ENCODE data around the gene MRPL48. TPM values are rescaled to one million over a fixed set of nuclear protein-coding genes. Genes with fewer than 3 reads are reported as not detected.

Gene MRPL48
- total RNA-seq, 2 experiments from 2014 or later: 41.3 to 44.9 TPM

GRCh38 chr11:73859671-73860070 is 72.0 kb downstream of the MRPL48 start:
- no peak for DNase-seq
- ChIA-PET CTCF (no interaction called here), POLR2A (no interaction called here)
- no peaks in the 10 kb centered on the region for H3K27me3 Mint-ChIP-seq
- H3K9me3 Mint-ChIP-seq: no peaks in the 10 kb centered on the region
- peaks cover 15% of the 10 kb centered on the region for H3K36me3 Mint-ChIP-seq (ENCODE audit: low read depth)
- H3K4me3 Mint-ChIP-seq: no peak overlapping the region
- no peak for ATAC-seq
- intact Hi-C loops (cut with micrococcal nuclease): no loop called here
- TF ChIP-seq, protein P1, sequence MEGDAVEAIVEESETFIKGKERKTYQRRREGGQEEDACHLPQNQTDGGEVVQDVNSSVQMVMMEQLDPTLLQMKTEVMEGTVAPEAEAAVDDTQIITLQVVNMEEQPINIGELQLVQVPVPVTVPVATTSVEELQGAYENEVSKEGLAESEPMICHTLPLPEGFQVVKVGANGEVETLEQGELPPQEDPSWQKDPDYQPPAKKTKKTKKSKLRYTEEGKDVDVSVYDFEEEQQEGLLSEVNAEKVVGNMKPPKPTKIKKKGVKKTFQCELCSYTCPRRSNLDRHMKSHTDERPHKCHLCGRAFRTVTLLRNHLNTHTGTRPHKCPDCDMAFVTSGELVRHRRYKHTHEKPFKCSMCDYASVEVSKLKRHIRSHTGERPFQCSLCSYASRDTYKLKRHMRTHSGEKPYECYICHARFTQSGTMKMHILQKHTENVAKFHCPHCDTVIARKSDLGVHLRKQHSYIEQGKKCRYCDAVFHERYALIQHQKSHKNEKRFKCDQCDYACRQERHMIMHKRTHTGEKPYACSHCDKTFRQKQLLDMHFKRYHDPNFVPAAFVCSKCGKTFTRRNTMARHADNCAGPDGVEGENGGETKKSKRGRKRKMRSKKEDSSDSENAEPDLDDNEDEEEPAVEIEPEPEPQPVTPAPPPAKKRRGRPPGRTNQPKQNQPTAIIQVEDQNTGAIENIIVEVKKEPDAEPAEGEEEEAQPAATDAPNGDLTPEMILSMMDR (IDR thresholded peaks at IDR 0.05): no peak
- H3K27ac Mint-ChIP-seq: no peak overlapping the region
- no peaks in the 10 kb centered on the region for H3K4me1 Mint-ChIP-seq (ENCODE audit: low read depth)

GRCh38 chr11:73860202-73860601 is 72.5 kb downstream of the MRPL48 start:
- no peak for DNase-seq
- no peaks in the 10 kb centered on the region for H3K4me1 Mint-ChIP-seq (ENCODE audit: low read depth)
- H3K36me3 Mint-ChIP-seq (ENCODE audit: low read depth): peaks cover 15% of the 10 kb centered on the region
- intact Hi-C loops (cut with micrococcal nuclease): no loop called here
- POLR2A ChIA-PET: no interaction called here
- no peak overlapping the region for H3K27ac Mint-ChIP-seq
- H3K27me3 Mint-ChIP-seq: no peaks in the 10 kb centered on the region
- no peak overlapping the region for H3K4me3 Mint-ChIP-seq
- no peaks in the 10 kb centered on the region for H3K9me3 Mint-ChIP-seq
- TF ChIP-seq, protein P1 (IDR thresholded peaks at IDR 0.05): no peak
- CTCF ChIA-PET: no interaction called here
- ATAC-seq: no peak

DNA sequence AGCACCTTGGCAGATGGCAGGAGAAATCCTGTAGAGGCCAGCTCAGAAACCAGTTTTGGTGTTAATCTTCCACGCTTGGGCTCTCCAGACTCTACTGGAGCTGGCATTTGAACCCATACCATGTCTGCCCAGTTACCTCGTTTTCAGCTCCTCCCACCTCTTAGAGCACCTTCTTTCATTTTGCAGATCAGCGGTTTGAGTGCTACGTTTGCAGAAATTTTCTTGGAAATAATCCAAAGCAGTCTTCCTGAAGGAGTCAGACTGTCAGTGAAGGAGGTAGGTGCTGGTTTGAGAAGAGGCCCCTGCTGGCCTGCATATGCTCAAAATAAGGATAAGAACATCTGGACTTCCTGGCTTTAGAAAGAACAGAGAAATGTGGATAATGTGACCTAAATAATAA is 75.3 kb downstream of the MRPL48 start:
- CTCF ChIA-PET: no interaction called here

GRCh38 chr11:73866095-73866579 is 78.5 kb downstream of the MRPL48 start:
- Mint-ChIP-seq H3K27me3 (no peaks in the 10 kb centered on the region), H3K4me1 (ENCODE audit: low read depth) (no peaks in the 10 kb centered on the region), H3K4me3 (no peak overlapping the region), H3K27ac (no peak overlapping the region), H3K36me3 (ENCODE audit: low read depth) (peaks cover 8% of the 10 kb centered on the region), H3K9me3 (no peaks in the 10 kb centered on the region)
- ChIA-PET CTCF (no interaction called here), POLR2A (interaction anchor here (1.2 to 1.8 kb wide), 2 partner anchors 12 kb away, joined by 3 to 5 read pairs; no protein-coding TSS in a partner anchor)
- DNase-seq (no peak), ATAC-seq (no peak)
- TF ChIP-seq, protein P1 (IDR thresholded peaks at IDR 0.05): no peak
- intact Hi-C loops (cut with micrococcal nuclease): no loop called here

More for the DNA sequence above, 75.3 kb downstream of the MRPL48 start:
- Mint-ChIP-seq H3K27ac (no peak overlapping the region), H3K36me3 (ENCODE audit: low read depth) (peaks cover 16% of the 10 kb centered on the region), H3K9me3 (no peaks in the 10 kb centered on the region), H3K4me3 (no peak overlapping the region), H3K4me1 (ENCODE audit: low read depth) (no peaks in the 10 kb centered on the region), H3K27me3 (no peaks in the 10 kb centered on the region)
- ATAC-seq (no peak), DNase-seq (no peak)
- TF ChIP-seq, protein P1 (IDR thresholded peaks at IDR 0.05): no peak
- intact Hi-C loops (cut with micrococcal nuclease): no loop called here
- POLR2A ChIA-PET: interaction anchor here (1.3 to 1.4 kb wide), 2 partner anchors 13 to 14 kb away, joined by 4 to 5 read pairs; no protein-coding TSS in a partner anchor

- Mint-ChIP-seq H3K27ac (no peak overlapping the region), H3K4me3 (no peak overlapping the region), H3K9me3 (no peaks in the 10 kb centered on the region), H3K36me3 (ENCODE audit: low read depth) (peaks cover 6% of the 10 kb centered on the region), H3K4me1 (ENCODE audit: low read depth) (no peaks in the 10 kb centered on the region), H3K27me3 (no peaks in the 10 kb centered on the region)
- ATAC-seq (no peak), DNase-seq (no peak)
- intact Hi-C loops (cut with micrococcal nuclease): no loop called here
- TF ChIP-seq, protein P1 (IDR thresholded peaks at IDR 0.05): no peak
- CTCF ChIA-PET: interaction anchor here (1.0 to 1.1 kb wide), 2 partner anchors 11 to 65 kb away, joined by 3 to 4 read pairs; no protein-coding TSS in a partner anchor
- POLR2A ChIA-PET: interaction anchor here (1.0 to 1.8 kb wide), 3 partner anchors 10 to 12 kb away, joined by 3 to 5 read pairs (median 3); partner anchors contain the start of genes COA4 and PAAF1
Measured at GRCh38 chr11:73866586-73866996, 78.9 kb downstream of the MRPL48 start.
